ENCODE measurements around the gene CDK15. TPM values are rescaled to one million over a fixed set of nuclear protein-coding genes. Genes with fewer than 3 reads are reported as not detected.
"Not testable (repeated sequence)": the region's sequence is repeated elsewhere in the genome, so short reads cannot be mapped to it uniquely, and the experiment has no call there.

The CDK15 gene
- total RNA-seq, 1 donor from 2014 or later, result 2.3 TPM

- TF ChIP-seq CTCF (conservative IDR thresholded peaks at IDR 0.05; ENCODE audit: low read depth, low read length), result no peak
- no peak for DNase-seq (ENCODE audit: low read depth)
These were observed 9.9 kb upstream of the CDK15 start for GRCh38 chr2:201796478-201796865.

GRCh38 chr2:201797175-201797840 is 9.0 kb upstream of the CDK15 start:
- peak; percentile 74 for DNase-seq (ENCODE audit: low read depth)
- H3K4me3 ChIP-seq (ENCODE audit: low read depth, low read length), result no peak overlapping the region
- no peak for TF ChIP-seq CTCF (conservative IDR thresholded peaks at IDR 0.05; ENCODE audit: low read depth, low read length)

More at GRCh38 chr2:201796478-201796865, 9.9 kb upstream of the CDK15 start:
- no peak overlapping the region for H3K4me3 ChIP-seq (ENCODE audit: low read depth, low read length)

- DNase-seq (ENCODE audit: low read depth), result peak; percentile 81
- TF ChIP-seq CTCF (conservative IDR thresholded peaks at IDR 0.05; ENCODE audit: low read depth, low read length), result no peak
These were observed 8.0 kb upstream of the CDK15 start for GRCh38 chr2:201798252-201798913.

GRCh38 chr2:201798914-201799285 is 7.4 kb upstream of the CDK15 start:
- TF ChIP-seq CTCF (conservative IDR thresholded peaks at IDR 0.05; ENCODE audit: low read depth, low read length), result peak; percentile 57
- not testable (repeated sequence) for DNase-seq (ENCODE audit: low read depth)

More at GRCh38 chr2:201798252-201798913, 8.0 kb upstream of the CDK15 start:
- H3K4me3 ChIP-seq (ENCODE audit: low read depth, low read length), result no peak overlapping the region

GRCh38 chr2:201807452-201807999 is 1.2 kb downstream of the CDK15 start:
- no peak for DNase-seq (ENCODE audit: low read depth)

More at GRCh38 chr2:201798914-201799285, 7.4 kb upstream of the CDK15 start:
- H3K4me3 ChIP-seq (ENCODE audit: low read depth, low read length), result not testable (repeated sequence)

GRCh38 chr2:201808027-201808426 is 1.7 kb downstream of the CDK15 start:
- TF ChIP-seq CTCF (conservative IDR thresholded peaks at IDR 0.05; ENCODE audit: low read depth, low read length), result no peak
- no peak overlapping the region for H3K4me3 ChIP-seq (ENCODE audit: low read depth, low read length)
- DNase-seq (ENCODE audit: low read depth), result no peak

More at GRCh38 chr2:201807452-201807999, 1.2 kb downstream of the CDK15 start:
- H3K4me3 ChIP-seq (ENCODE audit: low read depth, low read length), result no peak overlapping the region
- no peak for TF ChIP-seq CTCF (conservative IDR thresholded peaks at IDR 0.05; ENCODE audit: low read depth, low read length)
